Skeletal muscle satellite cell (primary cell): Measurements from ENCODE around the gene SLC9A4.

Source experiments
- H3K27me3 ChIP-seq: 2 replicates; pipeline ENCODE4 v1.7.0; 2013; ENCODE audit warnings: low read length; ENCODE audit not compliant: control insufficient read depth, insufficient read depth
- H3K36me3 ChIP-seq: 2 replicates; pipeline ENCODE4 v1.7.0; 2013; ENCODE audit warnings: mild to moderate bottlenecking, control low read depth, low read length; ENCODE audit not compliant: insufficient read depth
- H3K4me1 ChIP-seq: 2 replicates; pipeline ENCODE4 v1.7.0; 2013; ENCODE audit warnings: low read length; ENCODE audit not compliant: control insufficient read depth, insufficient read depth
- H3K4me2 ChIP-seq: 2 replicates; pipeline ENCODE4 v1.7.0; 2013; ENCODE audit warnings: mild to moderate bottlenecking, low read length
- H3K4me3 ChIP-seq: 2 replicates; pipeline ENCODE4 v1.7.0; 2013; ENCODE audit warnings: low read length
- H3K9ac ChIP-seq: 2 replicates; pipeline ENCODE4 v1.7.0; 2013; ENCODE audit warnings: mild to moderate bottlenecking, low read depth, low read length, moderate library complexity
- H3K9me3 ChIP-seq: replicated peaks from 2 replicates; pipeline ENCODE4 v1.7.0; 2013; ENCODE audit warnings: mild to moderate bottlenecking, control low read depth, low read length

The SLC9A4 gene

DNA sequence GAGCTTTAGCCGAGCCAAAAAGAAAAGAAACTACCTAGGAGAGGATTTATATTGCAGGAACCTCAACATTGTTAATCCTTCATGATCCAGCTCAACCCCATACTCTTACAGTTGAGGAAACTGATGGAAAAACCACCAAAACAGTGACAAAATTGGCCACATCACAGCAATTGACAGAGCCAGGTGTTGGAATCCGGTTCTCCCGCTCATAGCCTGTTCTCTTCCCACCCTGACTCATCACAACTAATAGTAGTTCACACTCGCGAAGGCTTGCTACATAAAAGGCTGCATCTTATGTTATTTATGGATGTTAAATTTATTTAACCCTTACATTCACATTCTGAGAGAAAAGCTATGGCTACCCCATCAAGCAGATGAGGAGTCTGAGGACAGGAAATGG is 33.7 kb downstream of the SLC9A4 start:
- Histone ChIP-seq H3K4me3 (no peak overlapping the region), H3K9ac (no peak overlapping the region), H3K4me2 (no peak overlapping the region), H3K36me3 (no peaks in the 10 kb centered on the region), H3K27me3 (peaks cover 3% of the 10 kb centered on the region), H3K4me1 (no peaks in the 10 kb centered on the region), H3K9me3 (no peaks in the 10 kb centered on the region)

GRCh38 chr2:102508863-102509262 is 35.8 kb downstream of the SLC9A4 start:
- peaks cover 9% of the 10 kb centered on the region for H3K4me1 ChIP-seq
- no peak overlapping the region for H3K4me2 ChIP-seq
- H3K27me3 ChIP-seq: no peaks in the 10 kb centered on the region
- H3K9me3 ChIP-seq: no peaks in the 10 kb centered on the region
- H3K9ac ChIP-seq: no peak overlapping the region
- no peak overlapping the region for H3K4me3 ChIP-seq
- H3K36me3 ChIP-seq: no peaks in the 10 kb centered on the region

- Histone ChIP-seq H3K4me2 (no peak overlapping the region), H3K36me3 (no peaks in the 10 kb centered on the region), H3K27me3 (no peaks in the 10 kb centered on the region), H3K9me3 (no peaks in the 10 kb centered on the region), H3K4me1 (peaks cover 16% of the 10 kb centered on the region), H3K4me3 (no peak overlapping the region), H3K9ac (no peak overlapping the region)
Observed at GRCh38 chr2:102509749-102510148, 36.7 kb downstream of the SLC9A4 start.

- H3K4me3 ChIP-seq: no peak overlapping the region
- no peak overlapping the region for H3K9ac ChIP-seq
- H3K4me1 ChIP-seq: peaks cover 19% of the 10 kb centered on the region
- no peaks in the 10 kb centered on the region for H3K9me3 ChIP-seq
- H3K27me3 ChIP-seq: no peaks in the 10 kb centered on the region
- no peaks in the 10 kb centered on the region for H3K36me3 ChIP-seq
- H3K4me2 ChIP-seq: no peak overlapping the region
Observed at GRCh38 chr2:102510791-102511575, 38.0 kb downstream of the SLC9A4 start.

DNA sequence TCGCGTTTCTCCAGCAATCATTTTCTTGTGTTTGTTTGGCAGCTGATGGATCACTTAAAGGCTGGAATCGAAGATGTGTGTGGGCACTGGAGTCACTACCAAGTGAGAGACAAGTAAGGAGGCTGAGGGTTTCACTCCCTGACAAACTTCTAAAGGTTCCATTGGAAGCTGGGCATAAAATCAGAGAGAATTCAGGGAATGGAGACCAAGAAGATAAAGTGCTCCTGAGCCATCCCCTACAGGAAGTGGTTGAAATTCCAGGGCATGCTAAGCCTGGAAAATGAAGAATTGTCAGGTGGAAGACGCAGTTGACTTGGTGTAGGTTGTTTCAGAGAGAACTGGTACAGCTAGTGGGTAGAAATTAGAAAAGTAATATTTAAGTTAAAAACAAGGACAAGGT is 39.1 kb downstream of the SLC9A4 start:
- Histone ChIP-seq H3K9me3 (no peaks in the 10 kb centered on the region), H3K9ac (no peak overlapping the region), H3K4me2 (no peak overlapping the region), H3K4me3 (no peak overlapping the region), H3K36me3 (no peaks in the 10 kb centered on the region), H3K27me3 (no peaks in the 10 kb centered on the region), H3K4me1 (peaks cover 19% of the 10 kb centered on the region)

GRCh38 chr2:102513355-102513939 is 40.4 kb downstream of the SLC9A4 start:
- Histone ChIP-seq H3K36me3 (no peaks in the 10 kb centered on the region), H3K9me3 (no peaks in the 10 kb centered on the region), H3K4me3 (peak overlapping the region; percentile 11), H3K27me3 (no peaks in the 10 kb centered on the region), H3K4me1 (peaks cover 19% of the 10 kb centered on the region), H3K4me2 (peak overlapping the region; percentile 70), H3K9ac (peak overlapping the region; percentile 17)

DNA sequence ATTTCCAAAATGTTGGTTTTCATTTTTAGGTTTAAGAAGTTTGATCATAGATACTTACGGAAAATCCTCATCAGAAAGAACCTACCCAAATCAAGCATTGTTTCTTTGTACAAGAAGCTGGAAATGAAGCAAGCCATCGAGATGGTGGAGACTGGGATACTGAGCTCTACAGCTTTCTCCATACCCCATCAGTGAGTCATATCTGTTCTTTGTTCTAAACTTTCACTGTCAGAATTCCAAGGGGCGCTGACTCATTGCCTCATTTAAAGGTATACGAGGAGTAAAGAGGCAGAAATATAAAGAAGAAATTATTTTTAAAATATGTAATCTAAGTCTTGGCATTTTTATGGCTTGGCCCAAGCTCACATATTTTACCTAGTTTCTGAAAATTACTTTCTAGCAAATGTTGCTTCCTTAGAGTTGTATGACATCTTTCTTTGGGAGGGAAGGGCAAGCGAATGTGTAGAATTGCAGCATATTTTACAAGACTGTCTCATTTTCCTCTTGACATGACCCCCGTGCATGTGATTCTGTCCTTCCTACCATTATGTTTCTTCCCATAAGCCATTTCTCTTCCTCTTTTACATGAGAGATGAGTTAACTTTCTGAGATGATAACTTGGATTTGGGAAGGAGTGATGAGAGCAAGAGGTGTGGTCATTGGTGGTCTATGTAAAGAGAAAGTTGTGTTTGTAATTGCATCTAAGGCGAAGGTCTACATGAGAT is 41.2 kb downstream of the SLC9A4 start:
- Histone ChIP-seq H3K9ac (peak overlapping the region; percentile 17), H3K9me3 (no peaks in the 10 kb centered on the region), H3K4me2 (peak overlapping the region; percentile 70)

DNA sequence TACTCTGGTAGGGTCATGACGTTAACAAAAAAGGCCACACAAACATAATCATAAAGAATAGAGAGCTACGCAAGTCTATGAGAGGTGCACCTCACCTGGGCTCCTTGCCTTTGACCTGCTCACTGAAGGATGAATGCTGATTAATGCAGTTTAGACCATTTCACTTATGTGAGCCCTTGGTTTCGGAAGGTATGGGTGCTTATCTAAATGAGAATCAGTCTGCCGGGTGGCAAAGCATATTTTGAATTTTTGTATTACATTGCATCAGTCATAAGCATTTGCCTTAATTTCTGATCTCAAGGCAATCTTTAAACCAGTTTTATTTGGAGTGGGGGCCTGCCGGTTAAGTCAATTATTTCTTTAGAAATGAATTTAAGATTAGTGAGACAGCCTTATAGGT is 42.8 kb downstream of the SLC9A4 start:
- Histone ChIP-seq H3K9ac (no peak overlapping the region), H3K4me3 (no peak overlapping the region), H3K27me3 (peaks cover 3% of the 10 kb centered on the region), H3K4me2 (no peak overlapping the region), H3K4me1 (peaks cover 19% of the 10 kb centered on the region), H3K9me3 (no peaks in the 10 kb centered on the region), H3K36me3 (no peaks in the 10 kb centered on the region)

More for the DNA sequence above, 41.2 kb downstream of the SLC9A4 start:
- Histone ChIP-seq H3K4me1 (peaks cover 19% of the 10 kb centered on the region), H3K4me3 (peak overlapping the region; percentile 11), H3K27me3 (no peaks in the 10 kb centered on the region), H3K36me3 (no peaks in the 10 kb centered on the region)

- H3K36me3 ChIP-seq: no peaks in the 10 kb centered on the region
- H3K4me1 ChIP-seq: peaks cover 17% of the 10 kb centered on the region
- no peak overlapping the region for H3K4me3 ChIP-seq
- no peak overlapping the region for H3K4me2 ChIP-seq
- no peaks in the 10 kb centered on the region for H3K9me3 ChIP-seq
- H3K9ac ChIP-seq: no peak overlapping the region
- H3K27me3 ChIP-seq: peaks cover 5% of the 10 kb centered on the region
Observed at GRCh38 chr2:102518170-102518569, 45.1 kb downstream of the SLC9A4 start.

DNA sequence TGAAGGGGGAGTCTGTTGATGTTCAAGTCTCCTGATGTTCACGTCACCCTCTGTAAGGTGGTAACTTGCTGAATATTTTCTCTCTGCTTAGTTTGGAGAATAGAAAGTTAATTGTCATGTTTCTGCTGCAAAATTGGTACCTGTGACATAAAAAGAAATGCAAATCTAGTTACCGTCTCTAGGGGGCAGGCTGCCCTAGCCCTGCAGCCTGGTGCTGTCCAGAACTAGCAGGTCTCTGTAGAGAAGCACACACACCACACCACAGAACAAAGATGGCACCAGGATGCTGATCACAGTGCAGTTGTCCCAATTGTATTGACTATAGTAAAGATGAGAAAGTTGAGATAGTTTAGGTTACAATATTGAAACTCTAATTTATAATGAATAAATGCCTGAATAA is 47.0 kb downstream of the SLC9A4 start:
- H3K9ac ChIP-seq: no peak overlapping the region
- no peaks in the 10 kb centered on the region for H3K36me3 ChIP-seq
- H3K4me3 ChIP-seq: no peak overlapping the region
- H3K4me1 ChIP-seq: no peaks in the 10 kb centered on the region
- peaks cover 10% of the 10 kb centered on the region for H3K27me3 ChIP-seq
- H3K9me3 ChIP-seq: no peaks in the 10 kb centered on the region
- no peak overlapping the region for H3K4me2 ChIP-seq

- Histone ChIP-seq H3K9me3 (no peaks in the 10 kb centered on the region), H3K4me3 (no peak overlapping the region), H3K4me1 (no peaks in the 10 kb centered on the region), H3K27me3 (peaks cover 10% of the 10 kb centered on the region), H3K36me3 (no peaks in the 10 kb centered on the region), H3K9ac (no peak overlapping the region), H3K4me2 (no peak overlapping the region)
Observed at GRCh38 chr2:102520801-102521200, 47.8 kb downstream of the SLC9A4 start.
